Esophagus squamous epithelium (tissue), 4 donors: ENCODE results near the gene SPTBN4.

Source experiments
- CTCF ChIP-seq, 6 experiments: fragments of 450-650 bp in 4 of 6; fragments of 200-600 bp in 2 of 6; sonication (generic) in 2 of 6; IDR thresholded peaks; one replicate each; pipeline ENCODE4 v1.5.1; 2016 to 2019; ENCODE audit warnings: antibody characterized with exemption in 6 of 6, mild to moderate bottlenecking in 4 of 6, moderate library complexity in 4 of 6
- POLR2A ChIP-seq, 4 donors: fragments of 450-650 bp; IDR thresholded peaks; one replicate each; pipeline ENCODE4 v1.6.1; 2017; ENCODE audit warnings: antibody characterized with exemption in 4 of 4, mild to moderate bottlenecking in 4 of 4, moderate library complexity in 3 of 4

GRCh38 chr19:40443131-40443999, 23.4 kb upstream of the SPTBN4 start:
- TF ChIP-seq CTCF (IDR thresholded peaks at IDR 0.05) (peak in 1 of 6 experiments; percentile 35), POLR2A (IDR thresholded peaks at IDR 0.05) (peak in 3 of 4 donors; percentile 45 to 84 (median 80))
